Hepatocyte (in vitro differentiated cells): ENCODE measurements around the gene ACY1. TPM values are rescaled to one million over a fixed set of nuclear protein-coding genes. Genes with fewer than 3 reads are reported as not detected.

Experiments used
- DNase-seq: peaks from one replicate; pipeline ENCODE4 v3.0.0-alpha.2; 2016; ENCODE audit warnings: low spot score
- H2AFZ ChIP-seq: fragments of 200-600 bp; sonication (generic); 2 replicates; pipeline ENCODE4 v1.6.0; 2016; ENCODE audit warnings: antibody characterized with exemption, mild to moderate bottlenecking
- H3K27ac ChIP-seq: fragments of 200-600 bp; sonication (generic); 2 replicates; pipeline ENCODE4 v1.5.1; 2016; ENCODE audit warnings: mild to moderate bottlenecking
- H3K27me3 ChIP-seq: fragments of 200-600 bp; sonication (generic); 2 replicates; pipeline ENCODE4 v1.6.1; 2016
- H3K36me3 ChIP-seq: fragments of 200-600 bp; sonication (generic); replicated peaks from 2 replicates; pipeline ENCODE4 v1.5.1; 2016; ENCODE audit warnings: low read depth; ENCODE audit not compliant: insufficient read depth
- H3K4me1 ChIP-seq: fragments of 200-600 bp; sonication (generic); 2 replicates; pipeline ENCODE4 v1.5.1; 2016; ENCODE audit warnings: mild to moderate bottlenecking, moderate library complexity; ENCODE audit not compliant: insufficient read depth
- H3K4me2 ChIP-seq: fragments of 200-600 bp; sonication (generic); 2 replicates; pipeline ENCODE4 v1.6.0; 2016
- H3K4me3 ChIP-seq: fragments of 200-600 bp; sonication (generic); 2 replicates; pipeline ENCODE4 v1.5.1; 2016; ENCODE audit warnings: mild to moderate bottlenecking
- H3K79me2 ChIP-seq: fragments of 200-600 bp; sonication (generic); 2 replicates; pipeline ENCODE4 v1.6.0; 2017; ENCODE audit warnings: mild to moderate bottlenecking
- H3K9me2 ChIP-seq: fragments of 200-600 bp; sonication (generic); replicated peaks from 2 replicates; pipeline ENCODE4 v1.6.0; 2017; ENCODE audit warnings: mild to moderate bottlenecking; ENCODE audit not compliant: insufficient read depth
- H3K9me3 ChIP-seq: fragments of 200-600 bp; sonication (generic); 2 replicates; pipeline ENCODE4 v1.5.1; 2016; ENCODE audit warnings: low read depth, mild to moderate bottlenecking
- H4K20me1 ChIP-seq: fragments of 200-600 bp; sonication (generic); 2 replicates; pipeline ENCODE4 v1.6.0; 2016; ENCODE audit warnings: mild to moderate bottlenecking; ENCODE audit not compliant: insufficient read depth, poor library complexity, severe bottlenecking
- EZH2 ChIP-seq: fragments of 200-600 bp; sonication (generic); IDR thresholded peaks from 2 replicates; pipeline ENCODE4 v1.6.1; 2016; ENCODE audit warnings: antibody characterized with exemption, mild to moderate bottlenecking, borderline replicate concordance
- EZH2phosphoT487 ChIP-seq: fragments of 200-600 bp; sonication (generic); IDR thresholded peaks from one replicate; pipeline ENCODE4 v1.6.1; 2018; ENCODE audit warnings: antibody characterized with exemption, mild to moderate bottlenecking, low read depth, moderate library complexity; ENCODE audit not compliant: unreplicated experiment, severe bottlenecking
- WGBS: methylation state at CpG from one replicate; pipeline ENCODE4 v1.1.6; 2016; ENCODE audit warnings: low lambda C conversion rate; ENCODE audit errors: missing lambda C conversion rate; 5-methylcytosine and 5-hydroxymethylcytosine counted together
- polyA plus RNA-seq: library from polyadenylated mRNA; unstranded; fragments of >200 nt; fragmentation: Nextera tagmentation; extraction: Ambion mirVana; gene quantifications from 2 replicates; pipeline ENCODE4 v1.2.1, GENCODE V29; 2016
- total RNA-seq: library from RNA; depleted of rRNA; stranded (reverse); fragments of >200 nt; gene quantifications from 2 replicates; pipeline ENCODE4 v1.2.3, GENCODE V29; 2014
- TF ChIP-seq, protein P1 (sequence below): fragments of 200-600 bp; sonication (generic); IDR thresholded peaks from 2 replicates; pipeline ENCODE4 v1.5.1; 2016; ENCODE audit warnings: antibody characterized with exemption, mild to moderate bottlenecking; ENCODE audit not compliant: poor library complexity

The ACY1 gene
- total and polyA plus RNA-seq, 2 experiments from 2014 or later, result 164 to 183 TPM

GRCh38 chr3:52017586-52017985, 34.3 kb downstream of the ACY1 start:
- WGBS, result 92% methylated on average over 11 of the region's 11 CpGs
- DNase-seq, result no peak
- no peaks in the 10 kb centered on the region for H3K9me3 ChIP-seq
- H3K79me2 ChIP-seq, result no peaks in the 10 kb centered on the region
- H2AFZ ChIP-seq, result no peak overlapping the region
- H3K4me3 ChIP-seq, result no peak overlapping the region
- H3K27me3 ChIP-seq, result no peaks in the 10 kb centered on the region
- no peak overlapping the region for H3K27ac ChIP-seq
- no peaks in the 10 kb centered on the region for H3K36me3 ChIP-seq
- no peaks in the 10 kb centered on the region for H3K9me2 ChIP-seq
- H3K4me2 ChIP-seq, result no peak overlapping the region
- no peaks in the 10 kb centered on the region for H3K4me1 ChIP-seq
- H4K20me1 ChIP-seq, result no peaks in the 10 kb centered on the region
- TF ChIP-seq EZH2 (no peak), EZH2phosphoT487 (no peak)
- TF ChIP-seq, protein P1, sequence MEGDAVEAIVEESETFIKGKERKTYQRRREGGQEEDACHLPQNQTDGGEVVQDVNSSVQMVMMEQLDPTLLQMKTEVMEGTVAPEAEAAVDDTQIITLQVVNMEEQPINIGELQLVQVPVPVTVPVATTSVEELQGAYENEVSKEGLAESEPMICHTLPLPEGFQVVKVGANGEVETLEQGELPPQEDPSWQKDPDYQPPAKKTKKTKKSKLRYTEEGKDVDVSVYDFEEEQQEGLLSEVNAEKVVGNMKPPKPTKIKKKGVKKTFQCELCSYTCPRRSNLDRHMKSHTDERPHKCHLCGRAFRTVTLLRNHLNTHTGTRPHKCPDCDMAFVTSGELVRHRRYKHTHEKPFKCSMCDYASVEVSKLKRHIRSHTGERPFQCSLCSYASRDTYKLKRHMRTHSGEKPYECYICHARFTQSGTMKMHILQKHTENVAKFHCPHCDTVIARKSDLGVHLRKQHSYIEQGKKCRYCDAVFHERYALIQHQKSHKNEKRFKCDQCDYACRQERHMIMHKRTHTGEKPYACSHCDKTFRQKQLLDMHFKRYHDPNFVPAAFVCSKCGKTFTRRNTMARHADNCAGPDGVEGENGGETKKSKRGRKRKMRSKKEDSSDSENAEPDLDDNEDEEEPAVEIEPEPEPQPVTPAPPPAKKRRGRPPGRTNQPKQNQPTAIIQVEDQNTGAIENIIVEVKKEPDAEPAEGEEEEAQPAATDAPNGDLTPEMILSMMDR, result no peak

- H3K9me2 ChIP-seq, result no peaks in the 10 kb centered on the region
- H3K9me3 ChIP-seq, result no peaks in the 10 kb centered on the region
- H3K79me2 ChIP-seq, result no peaks in the 10 kb centered on the region
- WGBS, result 93% methylated on average over 21 of the region's 21 CpGs
- no peak overlapping the region for H2AFZ ChIP-seq
- no peak overlapping the region for H3K4me2 ChIP-seq
- TF ChIP-seq, protein P1, result no peak
- TF ChIP-seq EZH2phosphoT487, result no peak
- no peak for TF ChIP-seq EZH2
- H3K4me1 ChIP-seq, result no peaks in the 10 kb centered on the region
- no peaks in the 10 kb centered on the region for H3K36me3 ChIP-seq
- H3K4me3 ChIP-seq, result no peak overlapping the region
- H4K20me1 ChIP-seq, result no peaks in the 10 kb centered on the region
- H3K27ac ChIP-seq, result no peak overlapping the region
- H3K27me3 ChIP-seq, result no peaks in the 10 kb centered on the region
- DNase-seq, result no peak
Measured at GRCh38 chr3:52018319-52019000, 35.1 kb downstream of the ACY1 start.

- H3K27me3 ChIP-seq, result no peaks in the 10 kb centered on the region
- H3K79me2 ChIP-seq, result no peaks in the 10 kb centered on the region
- no peak overlapping the region for H3K4me2 ChIP-seq
- no peak overlapping the region for H3K27ac ChIP-seq
- H2AFZ ChIP-seq, result no peak overlapping the region
- no peak for DNase-seq
- H3K4me3 ChIP-seq, result no peak overlapping the region
- no peaks in the 10 kb centered on the region for H3K4me1 ChIP-seq
- no peaks in the 10 kb centered on the region for H3K9me3 ChIP-seq
- H3K9me2 ChIP-seq, result no peaks in the 10 kb centered on the region
- 79% methylated on average over 16 of the region's 17 CpGs for WGBS
- H4K20me1 ChIP-seq, result no peaks in the 10 kb centered on the region
- H3K36me3 ChIP-seq, result no peaks in the 10 kb centered on the region
- TF ChIP-seq, protein P1, result no peak
- no peak for TF ChIP-seq EZH2
- no peak for TF ChIP-seq EZH2phosphoT487
Measured at GRCh38 chr3:52019352-52020080, 36.2 kb downstream of the ACY1 start.
